NCI-H774 (cell line): ENCODE data around the gene ZNF627.
"Not testable (repeated sequence)": the region's sequence is repeated elsewhere in the genome, so short reads cannot be mapped to it uniquely, and the experiment has no call there.

ENCODE experiments used
- DNase-seq: peaks from one replicate; lab custom pipeline; 2025; lab: John Stamatoyannopoulos, UW

ZNF627 gene

GRCh38 chr19:11574689-11575088 lies 22.6 kb upstream of the ZNF627 start:
- no peak for DNase-seq

GRCh38 chr19:11576227-11576626 lies 21.1 kb upstream of the ZNF627 start:
- DNase-seq = no peak

GRCh38 chr19:11577451-11578257 lies 19.6 kb upstream of the ZNF627 start, which contains the start of gene ACP5:
Gene ACP5 (minus strand): TSS chr19:11577645. CDS start chr19:11577317, 328 bp downstream.
- no peak for DNase-seq

GRCh38 chr19:11578258-11579142 lies 18.8 kb upstream of the ZNF627 start:
- DNase-seq = no peak

- DNase-seq = no peak
Observed at GRCh38 chr19:11580116-11580515, 17.2 kb upstream of the ZNF627 start.

GRCh38 chr19:11581740-11582139 lies 15.5 kb upstream of the ZNF627 start:
- no peak for DNase-seq

GRCh38 chr19:11586331-11586730 lies 11.0 kb upstream of the ZNF627 start:
- DNase-seq = no peak

- DNase-seq = peak; percentile 54
Observed at GRCh38 chr19:11587302-11587974, 9.8 kb upstream of the ZNF627 start.

- no peak for DNase-seq
Observed at GRCh38 chr19:11587975-11588631, 9.2 kb upstream of the ZNF627 start.

GRCh38 chr19:11594084-11594483 lies 3.2 kb upstream of the ZNF627 start:
- DNase-seq = no peak

GRCh38 chr19:11596156-11596555 lies 1.1 kb upstream of the ZNF627 start:
- no peak for DNase-seq

- no peak for DNase-seq
Observed at GRCh38 chr19:11598103-11598483, 810 bp downstream of the ZNF627 start.

- DNase-seq = no peak
Observed at GRCh38 chr19:11598746-11599145, 1.5 kb downstream of the ZNF627 start.

GRCh38 chr19:11599704-11600103 lies 2.4 kb downstream of the ZNF627 start:
- not testable (repeated sequence) for DNase-seq

GRCh38 chr19:11606484-11606883 lies 9.2 kb downstream of the ZNF627 start:
- no peak for DNase-seq

GRCh38 chr19:11611730-11612129 lies 14.4 kb downstream of the ZNF627 start:
- DNase-seq = no peak

- DNase-seq = no peak
Observed at GRCh38 chr19:11612816-11613511, 15.7 kb downstream of the ZNF627 start.

GRCh38 chr19:11617180-11618062 lies 20.1 kb downstream of the ZNF627 start:
- no peak for DNase-seq

GRCh38 chr19:11620553-11620952 lies 23.3 kb downstream of the ZNF627 start:
- DNase-seq = no peak

- DNase-seq = not testable (repeated sequence)
Observed at GRCh38 chr19:11622401-11622800, 25.1 kb downstream of the ZNF627 start.
